Dedifferentiated amniotic fluid mesenchymal stem cell (primary cell): ENCODE results near the gene DIRAS1.
"Not testable (repeated sequence)": the region's sequence is repeated elsewhere in the genome, so short reads cannot be mapped to it uniquely, and the experiment has no call there.

Experiments
- DNase-seq: peaks from one replicate; pipeline ENCODE4 v3.0.0-alpha.2; 2016; ENCODE audit errors: extremely low spot score

Gene DIRAS1

GRCh38 chr19:2678044-2678671, 43.0 kb downstream of the DIRAS1 start:
- no peak for DNase-seq

GRCh38 chr19:2676823-2677222, 44.3 kb downstream of the DIRAS1 start:
- DNase-seq = no peak

DNA sequence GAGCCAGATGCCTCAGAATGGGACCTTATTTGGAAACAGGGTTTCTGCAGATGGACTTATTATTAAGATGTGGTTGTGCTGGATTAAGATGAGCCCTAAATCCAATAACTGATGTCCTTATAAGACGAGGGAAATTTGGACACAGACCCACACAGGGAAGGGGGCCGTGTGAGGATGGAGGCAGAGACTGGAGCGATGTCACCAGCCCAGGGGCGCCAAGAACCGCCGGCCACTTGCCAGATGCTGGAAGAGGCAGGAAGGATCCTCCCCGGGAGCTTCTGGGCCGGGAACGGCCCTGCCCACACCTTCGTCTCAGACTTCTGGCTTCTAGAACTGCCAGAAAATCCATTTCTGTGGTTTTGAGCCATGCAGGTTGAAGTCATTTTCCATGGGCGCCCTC, 45.3 kb downstream of the DIRAS1 start:
- DNase-seq = no peak

DNA sequence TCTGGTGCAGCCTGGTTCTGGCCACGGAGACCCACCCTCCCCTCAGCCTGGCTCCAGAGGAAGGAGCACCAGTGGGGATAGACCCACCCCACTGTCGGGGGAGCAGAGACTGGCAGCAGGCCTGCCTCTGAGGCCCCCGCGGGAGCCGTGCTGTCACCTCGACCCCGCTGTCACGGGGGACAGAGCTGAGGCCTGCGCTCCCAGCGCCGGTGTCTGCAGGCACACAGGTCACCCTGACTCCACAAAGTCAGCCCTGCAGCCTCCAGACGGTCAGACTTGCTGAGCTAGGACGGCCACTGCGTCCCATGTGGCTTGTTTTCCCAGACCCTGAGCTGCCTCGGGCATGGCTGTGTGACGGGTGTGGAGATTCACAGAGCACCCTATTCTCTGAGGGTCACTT, 51.0 kb downstream of the DIRAS1 start:
- DNase-seq = no peak

DNA sequence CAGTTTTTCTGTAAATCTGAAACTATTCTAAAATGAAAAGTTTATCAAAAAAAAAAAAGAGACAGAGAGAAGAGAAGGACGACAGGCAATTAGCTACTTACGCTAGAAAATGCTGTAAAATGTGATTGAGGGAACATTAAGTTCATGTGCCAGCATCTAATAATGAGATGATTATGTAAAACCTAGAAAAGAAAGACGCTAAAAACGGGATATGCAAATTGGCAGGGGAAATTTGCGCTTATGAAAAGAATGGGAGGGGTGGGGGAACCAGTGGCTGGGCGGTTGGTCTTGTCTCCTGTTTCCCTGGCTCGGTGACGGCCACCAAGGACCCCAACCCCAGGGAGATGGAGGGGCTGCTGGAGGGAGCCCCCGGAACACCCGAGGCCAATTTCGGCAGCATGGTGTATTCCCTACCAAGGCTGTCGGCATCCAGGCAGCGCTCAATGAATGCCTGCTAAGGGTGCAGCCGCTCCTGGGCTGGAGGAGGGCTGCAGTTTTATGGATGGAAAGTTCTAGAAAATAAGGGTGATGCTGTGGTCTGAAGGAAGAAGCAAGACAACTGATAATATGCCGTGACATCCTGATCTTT, 52.9 kb downstream of the DIRAS1 start:
- DNase-seq = no peak

GRCh38 chr19:2667349-2667748, 53.8 kb downstream of the DIRAS1 start:
- DNase-seq = not testable (repeated sequence)

DNA sequence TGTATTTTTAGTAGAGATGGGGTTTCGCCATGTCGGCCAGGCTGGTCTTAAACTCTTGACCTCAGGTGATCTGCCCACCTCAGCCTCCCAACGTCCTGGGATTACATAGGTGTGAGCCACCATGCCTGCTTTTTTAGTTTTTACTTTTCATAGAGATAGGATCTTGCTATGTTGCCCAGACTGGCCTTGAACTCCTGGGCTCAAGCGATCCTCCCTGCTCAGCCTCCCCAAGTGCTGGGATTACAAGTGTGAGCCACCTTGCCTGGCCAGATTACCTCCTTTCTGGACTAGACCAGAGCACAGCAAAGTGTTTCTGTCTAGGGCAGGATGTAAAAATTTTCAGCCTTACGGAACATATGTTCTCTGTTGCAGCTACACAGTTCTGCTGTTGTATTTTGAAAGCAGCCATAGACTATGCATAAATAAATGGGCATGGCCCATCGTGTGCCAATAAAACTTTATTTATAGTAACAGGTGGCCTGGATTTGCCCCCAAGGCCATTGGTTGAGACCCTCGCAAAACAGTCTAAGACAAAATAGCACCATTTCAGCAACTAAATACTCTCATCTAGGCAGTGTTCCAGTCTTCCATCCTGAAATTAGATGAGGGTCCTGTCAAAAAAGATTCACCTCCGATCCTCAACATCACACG, 54.7 kb downstream of the DIRAS1 start:
- no peak for DNase-seq

GRCh38 chr19:2665103-2665502, 56.1 kb downstream of the DIRAS1 start:
- DNase-seq = no peak
